LNCaP clone FGC (cell line): ENCODE measurements around the gene ZBTB24.
"Not testable (repeated sequence)": the region's sequence is repeated elsewhere in the genome, so short reads cannot be mapped to it uniquely, and the experiment has no call there.

Experiments
- DNase-seq: peaks from one replicate; pipeline ENCODE4 v3.0.0-alpha.2; 2011; ENCODE audit warnings: low read depth
- H3K4me3 ChIP-seq: 2 replicates; pipeline ENCODE4 v1.5.1; 2011; ENCODE audit warnings: mild to moderate bottlenecking, low read depth, low read length, control low read depth
- TF ChIP-seq, protein P1 (sequence below): IDR thresholded peaks from 2 replicates; pipeline ENCODE4 v1.5.1; 2012; ENCODE audit warnings: mild to moderate bottlenecking; ENCODE audit not compliant: control insufficient read depth, insufficient read depth; ENCODE audit errors: extremely low read depth

Gene ZBTB24

GRCh38 chr6:109465772-109466171 lies 17.2 kb downstream of the ZBTB24 start:
- DNase-seq, result peak; percentile 87
- TF ChIP-seq, protein P1, sequence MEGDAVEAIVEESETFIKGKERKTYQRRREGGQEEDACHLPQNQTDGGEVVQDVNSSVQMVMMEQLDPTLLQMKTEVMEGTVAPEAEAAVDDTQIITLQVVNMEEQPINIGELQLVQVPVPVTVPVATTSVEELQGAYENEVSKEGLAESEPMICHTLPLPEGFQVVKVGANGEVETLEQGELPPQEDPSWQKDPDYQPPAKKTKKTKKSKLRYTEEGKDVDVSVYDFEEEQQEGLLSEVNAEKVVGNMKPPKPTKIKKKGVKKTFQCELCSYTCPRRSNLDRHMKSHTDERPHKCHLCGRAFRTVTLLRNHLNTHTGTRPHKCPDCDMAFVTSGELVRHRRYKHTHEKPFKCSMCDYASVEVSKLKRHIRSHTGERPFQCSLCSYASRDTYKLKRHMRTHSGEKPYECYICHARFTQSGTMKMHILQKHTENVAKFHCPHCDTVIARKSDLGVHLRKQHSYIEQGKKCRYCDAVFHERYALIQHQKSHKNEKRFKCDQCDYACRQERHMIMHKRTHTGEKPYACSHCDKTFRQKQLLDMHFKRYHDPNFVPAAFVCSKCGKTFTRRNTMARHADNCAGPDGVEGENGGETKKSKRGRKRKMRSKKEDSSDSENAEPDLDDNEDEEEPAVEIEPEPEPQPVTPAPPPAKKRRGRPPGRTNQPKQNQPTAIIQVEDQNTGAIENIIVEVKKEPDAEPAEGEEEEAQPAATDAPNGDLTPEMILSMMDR, result no peak
- no peak overlapping the region for H3K4me3 ChIP-seq

- TF ChIP-seq, protein P1, result no peak
- no peak for DNase-seq
- no peak overlapping the region for H3K4me3 ChIP-seq
Measured at GRCh38 chr6:109461733-109462526, 21.1 kb downstream of the ZBTB24 start.

DNA sequence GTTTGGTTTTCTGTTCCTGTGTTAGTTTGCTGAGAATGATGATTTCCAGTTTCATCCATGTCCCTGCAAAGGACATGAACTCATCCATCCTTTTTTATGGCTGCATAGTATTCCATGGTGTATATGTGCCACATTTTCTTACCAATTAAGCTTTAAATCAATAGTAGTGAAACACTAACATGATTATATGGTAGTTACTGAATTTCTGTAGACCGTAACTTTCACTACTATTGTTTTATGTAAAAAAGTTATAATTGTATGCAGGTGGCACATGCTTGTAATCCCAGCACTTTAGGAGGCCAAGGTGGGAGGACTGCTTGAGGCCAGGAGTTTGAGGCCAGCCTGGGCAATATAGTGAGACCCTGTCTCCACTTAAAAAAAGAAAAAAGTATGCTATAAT lies 21.8 kb downstream of the ZBTB24 start:
- DNase-seq, H3K4me3 ChIP-seq: not testable (repeated sequence)

DNA sequence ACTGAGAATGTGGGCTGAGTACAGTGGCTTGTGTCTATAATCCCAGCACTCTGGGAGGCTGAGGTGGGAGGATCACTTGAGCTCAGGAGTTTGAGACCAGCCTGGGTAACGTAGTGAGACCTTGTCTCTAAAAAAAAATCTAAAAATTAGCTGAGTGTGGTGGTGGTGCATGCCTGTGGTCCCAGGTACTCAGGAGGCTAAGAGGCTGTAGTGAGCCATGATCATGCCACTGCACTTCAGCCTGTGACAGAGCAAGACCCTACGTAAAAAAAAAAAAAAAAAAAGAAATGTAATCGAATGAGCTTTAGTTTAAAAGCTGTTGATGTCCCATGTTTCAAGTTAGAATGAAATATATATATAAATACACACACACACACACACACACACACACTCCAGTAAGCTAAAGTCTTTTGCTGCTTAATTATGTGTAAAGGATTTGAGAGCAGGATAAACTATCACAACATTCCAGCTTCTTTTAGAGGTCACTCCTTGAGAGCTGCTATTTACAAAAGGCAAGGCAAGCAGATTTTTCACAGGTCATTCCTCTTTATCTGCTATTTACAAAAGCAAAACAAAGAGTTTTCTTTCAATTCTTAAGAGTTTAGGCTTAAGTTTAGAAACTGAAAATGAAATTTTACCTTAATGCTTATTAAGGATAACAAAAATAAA lies 22.7 kb downstream of the ZBTB24 start:
- TF ChIP-seq, protein P1, result no peak
- no peak for DNase-seq
- no peak overlapping the region for H3K4me3 ChIP-seq

DNA sequence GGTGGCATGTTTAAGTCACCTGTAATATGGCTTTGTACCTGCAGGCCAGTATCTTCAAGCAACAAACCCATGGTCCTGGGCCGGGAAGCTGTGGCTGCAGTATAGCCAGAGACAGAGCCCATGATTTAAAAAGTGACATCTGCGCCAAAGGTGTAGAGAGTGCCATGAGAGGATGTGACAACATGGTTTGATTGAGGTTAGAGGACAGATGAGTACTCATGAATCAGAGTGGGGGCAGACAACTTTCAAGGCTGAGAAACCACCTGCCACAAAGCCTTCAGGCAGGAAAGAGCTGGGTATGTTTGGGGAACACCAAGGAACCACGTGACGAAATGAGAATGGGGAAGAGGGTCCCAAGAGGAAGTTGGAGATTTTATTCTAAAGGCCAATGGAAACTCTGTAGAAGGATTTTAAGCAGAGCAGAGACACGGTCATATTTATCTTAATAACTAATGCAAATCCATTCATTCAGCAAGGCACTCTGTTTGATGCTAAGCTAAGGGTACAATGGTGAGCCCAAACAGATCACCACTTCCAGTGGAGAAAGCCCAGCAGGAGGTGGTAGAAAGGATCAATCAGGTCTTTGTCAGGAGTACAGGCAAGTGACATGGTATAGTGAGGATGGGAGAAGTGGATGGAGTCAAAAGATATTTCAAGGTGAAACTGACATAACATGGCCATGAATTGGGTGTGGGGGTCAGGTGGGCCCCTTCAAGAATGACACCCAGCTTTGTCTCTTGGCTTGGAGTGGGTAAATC lies 24.1 kb downstream of the ZBTB24 start:
- H3K4me3 ChIP-seq, result no peak overlapping the region
- TF ChIP-seq, protein P1, result no peak
- DNase-seq, result no peak

GRCh38 chr6:109457562-109457996 lies 25.4 kb downstream of the ZBTB24 start:
- TF ChIP-seq, protein P1, result no peak
- no peak overlapping the region for H3K4me3 ChIP-seq
- no peak for DNase-seq
